Bone marrow (tissue), 2 donors: ENCODE results near the gene ATRN.
"Not testable (repeated sequence)": the region's sequence is repeated elsewhere in the genome, so short reads cannot be mapped to it uniquely, and the experiment has no call there.

Source experiments
- DNase-seq, 2 donors: peaks; one replicate each; lab custom pipeline; 2025; lab: John Stamatoyannopoulos, UW

Gene ATRN

GRCh38 chr20:3563548-3564177, 92.8 kb downstream of the ATRN start:
- DNase-seq = peak in 1 of 2 donors; percentile 56

DNA sequence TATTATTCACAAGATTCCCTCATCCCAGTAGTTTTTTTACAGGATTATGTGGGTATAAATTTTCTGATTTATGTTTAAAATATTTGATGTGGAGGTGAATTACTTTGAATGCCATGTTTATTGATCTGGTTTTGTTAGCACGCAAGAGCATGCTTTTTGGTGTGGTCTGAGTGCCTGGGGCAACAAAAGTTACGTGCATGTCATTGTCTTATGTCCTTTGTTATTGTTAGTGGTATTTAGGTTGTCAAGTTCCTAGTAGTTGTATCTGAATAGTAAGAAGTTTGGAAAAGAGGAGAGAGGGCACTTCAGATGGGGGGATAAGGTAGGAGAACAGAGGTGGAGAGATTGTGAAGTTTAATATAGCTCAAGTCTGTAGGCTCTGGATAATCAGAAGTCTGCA, 95.0 kb downstream of the ATRN start:
- no peak for DNase-seq

DNA sequence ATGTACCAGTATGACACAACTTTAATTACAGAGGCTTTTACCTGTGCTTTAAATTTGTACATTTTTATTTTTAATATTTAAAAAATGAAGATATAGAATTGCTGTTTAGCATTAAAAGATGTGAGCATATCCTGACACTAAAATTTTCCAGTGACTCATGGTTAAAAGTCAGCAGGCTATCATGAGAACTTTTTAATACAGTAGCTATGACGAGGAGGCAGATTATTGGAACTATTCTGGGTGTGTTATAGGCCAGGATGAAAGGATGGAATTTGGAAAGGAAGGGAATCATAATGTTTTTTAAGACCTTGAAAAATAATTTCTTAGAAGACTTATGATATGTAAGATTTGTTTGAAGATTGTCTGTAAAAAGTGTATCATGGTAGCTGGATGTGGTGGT, 101.3 kb downstream of the ATRN start:
- no peak for DNase-seq

- no peak for DNase-seq
These were observed 105.5 kb downstream of the ATRN start for GRCh38 chr20:3576363-3576762.

- DNase-seq = no peak
These were observed 106.5 kb downstream of the ATRN start for GRCh38 chr20:3577366-3577765.

GRCh38 chr20:3580412-3580811, 109.6 kb downstream of the ATRN start:
- no peak for DNase-seq

- DNase-seq = no peak
These were observed 112.9 kb downstream of the ATRN start for GRCh38 chr20:3583765-3584164.

DNA sequence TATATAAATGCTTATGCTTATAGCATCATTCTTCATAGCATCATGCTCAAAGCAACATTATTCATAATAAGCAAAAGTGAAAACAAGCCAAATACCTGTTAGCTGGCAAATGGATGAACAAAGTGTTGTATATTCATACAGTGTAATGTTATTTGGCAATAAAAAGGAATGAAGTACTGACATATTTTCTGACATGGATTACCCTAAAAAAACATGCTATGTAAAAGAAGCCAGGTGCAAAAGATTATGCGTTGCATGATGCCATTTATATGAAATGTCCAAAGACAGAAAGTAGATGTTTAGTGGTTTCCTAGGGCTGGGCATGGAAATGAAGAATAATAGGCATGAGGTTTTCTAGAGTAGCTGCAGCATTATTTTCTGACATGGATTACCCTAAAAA, 115.3 kb downstream of the ATRN start:
- DNase-seq = no peak

GRCh38 chr20:3590164-3590563, 119.3 kb downstream of the ATRN start:
- DNase-seq = no peak

- no peak for DNase-seq
These were observed 122.1 kb downstream of the ATRN start for GRCh38 chr20:3592931-3593330.

DNA sequence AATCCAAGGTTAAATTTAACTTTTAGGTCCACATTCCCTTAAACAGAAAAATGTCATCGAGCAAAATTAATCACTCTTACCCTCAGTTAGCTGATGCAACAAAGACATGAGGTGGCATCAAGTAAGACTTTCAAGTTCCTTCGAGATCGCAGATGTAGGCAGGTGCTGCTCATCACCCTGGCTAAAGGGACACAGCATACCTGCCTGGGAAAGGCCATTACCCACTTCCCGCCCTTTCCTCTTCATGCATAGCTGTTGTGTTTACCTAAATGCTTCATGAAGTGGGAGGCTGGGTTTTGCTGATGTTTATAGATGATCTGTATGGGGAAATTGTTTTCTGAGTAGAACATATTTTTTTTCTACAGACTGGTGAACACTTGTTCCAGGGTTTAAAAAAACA, 124.7 kb downstream of the ATRN start:
- DNase-seq = no peak

DNA sequence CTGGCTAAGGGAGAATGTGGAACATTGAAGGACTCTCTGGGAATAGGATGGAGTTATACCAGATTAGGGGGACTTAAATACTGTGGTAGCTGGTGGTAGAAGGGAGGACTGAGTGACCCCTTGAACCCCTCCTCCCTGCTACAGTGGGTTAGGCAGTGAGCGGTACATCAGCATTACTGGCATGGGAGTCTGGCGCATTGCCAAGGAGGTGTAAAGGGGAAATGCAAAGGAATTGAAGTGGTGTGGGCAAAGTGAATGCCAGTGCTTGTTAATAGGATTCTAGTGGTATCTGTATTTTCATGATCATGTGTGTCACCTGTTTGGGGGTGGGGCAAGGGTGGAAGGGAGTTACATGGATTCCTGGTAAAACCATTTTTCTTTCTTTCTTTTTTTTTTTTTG, 132.3 kb downstream of the ATRN start:
- DNase-seq = no peak

- DNase-seq = not testable (repeated sequence)
These were observed 134.6 kb downstream of the ATRN start for GRCh38 chr20:3605386-3605886.

- DNase-seq = no peak
These were observed 135.2 kb downstream of the ATRN start for GRCh38 chr20:3606021-3606420.

DNA sequence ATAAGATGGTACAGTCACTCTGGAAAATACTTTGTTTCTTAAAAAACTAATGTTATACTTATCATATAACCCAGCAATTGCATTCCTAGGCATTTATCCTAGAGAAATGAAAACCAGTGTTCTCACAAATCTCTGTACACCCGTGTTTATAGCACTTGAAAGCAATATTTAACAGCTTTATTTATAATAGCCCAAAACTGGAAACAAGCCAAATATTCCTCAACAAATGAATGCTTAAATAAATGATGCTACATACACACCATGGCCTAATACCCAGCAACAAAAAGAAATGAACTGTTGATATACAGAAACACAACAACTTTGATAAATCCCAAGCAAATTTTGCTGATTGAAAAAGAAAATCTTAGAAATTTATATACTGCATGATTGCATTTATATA, 141.1 kb downstream of the ATRN start:
- no peak for DNase-seq

DNA sequence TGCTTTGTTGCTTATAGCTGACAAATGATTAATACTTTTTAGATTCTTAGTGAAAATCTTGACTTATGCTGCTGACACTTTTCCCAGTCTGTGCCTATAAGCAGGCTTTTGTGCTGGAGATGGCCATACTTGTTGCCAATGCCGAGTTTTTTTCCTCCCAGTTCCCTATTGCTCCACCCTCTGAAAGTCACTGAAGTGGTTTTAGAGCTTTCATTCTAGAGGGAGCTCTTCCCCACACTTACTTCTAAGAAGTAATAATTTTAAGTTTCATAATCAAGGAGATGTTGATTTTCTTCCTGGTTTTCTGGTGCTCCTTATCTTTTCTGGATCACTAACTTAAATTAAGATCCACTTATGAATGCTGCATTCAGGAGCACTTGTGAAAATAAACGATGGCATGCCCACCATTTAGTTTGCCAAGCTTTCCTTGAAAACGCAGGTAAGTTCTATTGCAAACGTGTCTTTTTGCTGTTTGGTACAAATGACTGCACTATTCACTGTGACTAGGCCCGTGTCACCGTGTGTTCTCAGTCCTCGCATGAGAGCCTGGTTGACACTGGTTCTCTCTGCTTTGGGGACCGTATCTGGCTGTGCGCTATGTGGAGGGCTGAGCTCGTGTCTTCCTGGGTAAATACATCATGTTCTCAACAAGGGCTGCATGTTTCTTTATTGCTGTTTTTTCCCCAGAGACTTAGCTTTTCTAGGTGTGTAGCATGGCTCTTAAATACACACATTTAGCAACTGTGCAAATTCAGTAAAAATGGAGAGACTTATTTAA, 142.2 kb downstream of the ATRN start:
- no peak for DNase-seq

DNA sequence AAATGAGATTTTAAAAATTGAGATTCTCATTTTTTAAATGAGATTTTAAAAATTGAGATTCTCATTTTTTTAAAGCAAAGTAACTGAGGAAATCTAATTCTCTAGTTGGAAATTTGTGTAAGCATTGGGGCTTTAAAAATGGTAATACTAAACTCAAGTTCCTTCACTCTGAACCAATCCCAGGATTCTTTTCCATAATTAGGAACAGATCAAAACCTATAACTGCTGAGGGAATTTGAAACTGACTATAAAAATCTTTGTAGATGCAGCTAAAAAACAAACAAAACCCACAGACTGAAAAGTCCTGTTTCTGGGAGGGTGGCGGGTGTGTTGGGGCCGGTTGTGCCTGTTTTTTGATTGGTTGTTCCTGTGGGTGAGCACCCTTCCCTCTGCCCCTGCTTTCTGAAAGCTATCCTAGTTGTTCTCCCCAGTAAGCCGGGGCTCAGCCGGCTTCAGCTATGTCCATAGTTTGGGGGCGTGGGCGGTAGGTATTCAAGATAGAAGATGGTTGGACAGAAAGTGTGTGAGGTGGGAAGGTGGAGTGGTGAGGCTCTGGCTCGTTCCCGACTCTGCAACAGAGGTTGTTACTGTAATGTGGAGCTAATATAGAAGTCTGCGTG, 143.1 kb downstream of the ATRN start:
- no peak for DNase-seq

- DNase-seq = no peak
These were observed 143.6 kb downstream of the ATRN start for GRCh38 chr20:3614466-3614865.

DNA sequence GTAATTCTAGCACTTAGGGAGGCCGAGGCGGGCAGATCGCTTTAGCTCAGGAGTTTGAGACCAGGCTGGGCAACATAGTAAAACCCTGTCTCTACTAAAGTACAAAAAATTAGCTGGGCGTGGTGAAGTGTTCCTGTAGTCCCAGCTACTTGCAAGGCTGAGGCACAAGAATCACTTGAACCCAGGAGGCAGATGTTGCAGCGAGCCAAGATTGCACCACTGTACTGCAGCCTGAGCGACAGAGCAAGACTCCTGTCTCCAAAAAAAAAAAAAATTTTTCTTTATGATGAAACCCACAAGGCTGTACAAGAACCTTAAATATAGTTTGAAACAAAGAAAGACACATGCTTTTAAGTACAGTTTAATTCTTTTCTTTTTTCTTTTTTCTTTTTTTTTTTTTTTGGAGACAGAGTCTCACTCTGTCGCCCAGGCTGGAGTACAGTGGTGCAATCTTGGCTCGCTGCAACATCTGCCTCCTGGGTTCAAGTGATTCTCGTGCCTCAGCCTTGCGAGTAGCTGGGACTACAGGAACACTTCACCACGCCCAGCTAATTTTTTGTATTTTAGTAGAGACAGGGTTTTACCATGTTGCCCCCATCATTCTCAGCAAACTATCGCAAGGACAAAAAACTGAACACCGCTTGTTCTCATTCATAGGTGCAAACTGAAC, 144.5 kb downstream of the ATRN start:
- DNase-seq = not testable (repeated sequence)

- no peak for DNase-seq
These were observed 145.4 kb downstream of the ATRN start for GRCh38 chr20:3616250-3616649.

DNA sequence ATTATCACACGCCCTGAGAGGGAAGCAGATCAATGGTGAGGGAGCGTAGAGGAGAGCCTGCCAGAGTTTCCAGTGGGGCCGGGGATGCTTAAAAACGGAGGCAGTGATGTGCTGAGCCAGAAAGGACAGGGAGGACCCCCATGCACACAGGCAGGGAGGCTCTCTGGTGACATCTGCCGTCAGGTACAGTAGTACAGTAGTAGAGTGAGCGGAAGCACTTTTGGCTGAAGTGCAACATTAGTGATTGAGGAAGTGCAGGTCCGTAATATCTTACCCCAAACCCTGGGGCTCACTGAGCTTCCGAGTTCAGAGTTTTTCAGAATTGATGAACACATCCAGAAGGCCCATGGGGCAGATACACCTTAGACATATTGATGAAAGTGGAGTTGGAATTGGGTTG, 150.3 kb downstream of the ATRN start:
- DNase-seq = no peak

DNA sequence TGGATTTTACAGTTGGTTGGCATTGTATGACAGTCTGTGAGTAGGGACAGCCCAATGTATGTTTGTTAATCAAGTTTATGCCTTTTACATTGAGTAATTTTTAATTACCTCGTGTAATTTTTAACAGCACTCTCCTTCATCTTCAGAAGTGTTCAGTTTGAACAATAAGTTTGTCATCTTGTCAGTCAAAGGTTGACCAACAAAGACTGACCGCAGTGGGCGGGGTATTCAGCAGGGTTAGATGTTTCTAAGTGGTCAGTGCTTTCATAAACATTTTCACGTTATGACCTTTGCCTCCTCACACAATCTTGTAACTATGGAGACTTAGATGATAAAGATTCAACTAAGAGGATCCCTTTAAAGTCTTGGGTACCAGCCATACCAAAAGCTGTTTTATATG, 151.6 kb downstream of the ATRN start:
- no peak for DNase-seq

DNA sequence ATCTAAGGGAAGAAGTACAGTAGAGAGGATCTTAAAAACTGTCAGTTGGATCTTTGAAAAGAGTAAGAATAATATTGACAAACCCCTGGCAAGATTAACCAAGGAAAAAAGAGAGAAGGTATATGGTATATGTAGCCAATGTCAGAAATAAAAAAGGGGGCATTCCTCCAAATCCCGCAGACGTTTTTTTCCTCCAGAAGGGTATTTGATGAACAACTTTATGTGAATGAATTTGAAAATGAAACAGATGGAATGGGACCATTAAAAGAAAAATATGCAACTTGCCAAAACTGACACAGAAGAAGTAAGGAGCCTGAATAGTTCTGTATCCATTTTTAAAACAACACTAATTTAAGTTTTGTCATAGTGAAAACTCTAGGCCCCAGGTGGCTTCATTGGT, 156.7 kb downstream of the ATRN start:
- no peak for DNase-seq
